Vagina (tissue), 2 donors: ENCODE measurements around the gene PRC1. TPM values are rescaled to one million over a fixed set of nuclear protein-coding genes. Genes with fewer than 3 reads are reported as not detected.

Experiments used
- DNase-seq, 2 donors: peaks; one replicate each; pipeline ENCODE4 v3.0.0-alpha.2; 2017; ENCODE audit errors: extremely low spot score in 2 of 2
- H3K27ac ChIP-seq: fragments of 200-600 bp; sonication (generic); one replicate; pipeline ENCODE4 v1.5.1; 2019
- H3K27me3 ChIP-seq: fragments of 200-600 bp; sonication (generic); one replicate; pipeline ENCODE4 v1.5.1; 2019
- H3K36me3 ChIP-seq, 2 donors: fragments of 200-600 bp; sonication (generic); one replicate each; pipeline ENCODE4 v1.5.1; 2017 to 2019
- H3K4me1 ChIP-seq: fragments of 200-600 bp; sonication (generic); one replicate; pipeline ENCODE4 v1.5.1; 2019
- H3K4me3 ChIP-seq, 2 donors: fragments of 200-600 bp; sonication (generic); 1 replicate in 1 of 2; 2 replicates in 1 of 2; pipeline ENCODE4 v1.5.1; 2016 to 2019
- H3K9me3 ChIP-seq: fragments of 200-600 bp; sonication (generic); one replicate; pipeline ENCODE4 v1.5.1; 2019
- POLR2A ChIP-seq, 2 donors: fragments of 450-650 bp; IDR thresholded peaks; one replicate each; pipeline ENCODE4 v1.6.1; 2017; ENCODE audit warnings: antibody characterized with exemption in 2 of 2, mild to moderate bottlenecking in 2 of 2, moderate library complexity in 2 of 2
- POLR2AphosphoS5 ChIP-seq, 2 donors: sonication (generic); formaldehyde crosslinking; IDR thresholded peaks; one replicate each; pipeline ENCODE4 v1.9.0; 2017; ENCODE audit warnings: antibody characterized with exemption in 2 of 2, mild to moderate bottlenecking in 2 of 2, low read depth in 1 of 2; ENCODE audit not compliant: insufficient read depth in 1 of 2
- intact Hi-C: fragments of 100-400 bp; cut with DNase I; formaldehyde crosslinking; loops from one replicate; pipeline ENCODE4 v1.15.1; 2023
- total RNA-seq: library from RNA; depleted of rRNA; stranded (reverse); fragments of >200 nt; gene quantifications from one replicate; pipeline ENCODE4 v1.2.3, GENCODE V29; 2016
- TF ChIP-seq, protein P1 (sequence below), 3 experiments: fragments of 450-650 bp in 2 of 3; fragments of 200-600 bp in 1 of 3; sonication (generic) in 1 of 3; IDR thresholded peaks; one replicate each; pipeline ENCODE4 v1.5.1; 2017 to 2019; ENCODE audit warnings: antibody characterized with exemption in 3 of 3, mild to moderate bottlenecking in 2 of 3, moderate library complexity in 2 of 3

The PRC1 gene
- total RNA-seq, 1 donor from 2014 or later: 29.7 TPM

DNA sequence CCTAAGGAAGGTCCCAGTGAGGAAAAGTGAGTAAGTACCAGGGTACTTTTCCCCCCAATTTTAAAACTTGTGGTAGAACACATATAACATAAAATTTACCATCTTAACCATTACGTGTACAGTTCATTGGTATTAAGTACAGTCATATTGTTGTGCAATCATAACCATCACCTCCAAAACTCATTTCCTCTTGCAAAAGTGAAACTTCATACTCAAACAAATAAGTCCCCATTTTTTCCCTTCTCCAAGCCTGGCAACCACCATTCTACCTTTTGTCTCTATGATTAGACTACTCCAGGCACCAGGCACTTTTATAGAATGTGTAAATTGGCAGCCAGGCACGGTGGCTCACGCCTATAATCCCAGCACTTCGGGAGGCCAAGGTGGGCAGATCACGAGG is 12.2 kb downstream of the PRC1 start:
- TF ChIP-seq, protein P1, sequence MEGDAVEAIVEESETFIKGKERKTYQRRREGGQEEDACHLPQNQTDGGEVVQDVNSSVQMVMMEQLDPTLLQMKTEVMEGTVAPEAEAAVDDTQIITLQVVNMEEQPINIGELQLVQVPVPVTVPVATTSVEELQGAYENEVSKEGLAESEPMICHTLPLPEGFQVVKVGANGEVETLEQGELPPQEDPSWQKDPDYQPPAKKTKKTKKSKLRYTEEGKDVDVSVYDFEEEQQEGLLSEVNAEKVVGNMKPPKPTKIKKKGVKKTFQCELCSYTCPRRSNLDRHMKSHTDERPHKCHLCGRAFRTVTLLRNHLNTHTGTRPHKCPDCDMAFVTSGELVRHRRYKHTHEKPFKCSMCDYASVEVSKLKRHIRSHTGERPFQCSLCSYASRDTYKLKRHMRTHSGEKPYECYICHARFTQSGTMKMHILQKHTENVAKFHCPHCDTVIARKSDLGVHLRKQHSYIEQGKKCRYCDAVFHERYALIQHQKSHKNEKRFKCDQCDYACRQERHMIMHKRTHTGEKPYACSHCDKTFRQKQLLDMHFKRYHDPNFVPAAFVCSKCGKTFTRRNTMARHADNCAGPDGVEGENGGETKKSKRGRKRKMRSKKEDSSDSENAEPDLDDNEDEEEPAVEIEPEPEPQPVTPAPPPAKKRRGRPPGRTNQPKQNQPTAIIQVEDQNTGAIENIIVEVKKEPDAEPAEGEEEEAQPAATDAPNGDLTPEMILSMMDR (IDR thresholded peaks at IDR 0.05): no peak
- no peak for TF ChIP-seq POLR2AphosphoS5 (IDR thresholded peaks at IDR 0.05; ENCODE audit: insufficient read depth in 1 of 2, low read depth in 1 of 2)
- TF ChIP-seq POLR2A (IDR thresholded peaks at IDR 0.05): no peak
- Histone ChIP-seq H3K9me3 (no peaks in the 10 kb centered on the region), H3K36me3 (no peaks in the 10 kb centered on the region), H3K27ac (no peak overlapping the region), H3K4me3 (no peak overlapping the region), H3K27me3 (no peaks in the 10 kb centered on the region), H3K4me1 (no peaks in the 10 kb centered on the region)
- intact Hi-C loops: no loop called here
- no peak for DNase-seq

DNA sequence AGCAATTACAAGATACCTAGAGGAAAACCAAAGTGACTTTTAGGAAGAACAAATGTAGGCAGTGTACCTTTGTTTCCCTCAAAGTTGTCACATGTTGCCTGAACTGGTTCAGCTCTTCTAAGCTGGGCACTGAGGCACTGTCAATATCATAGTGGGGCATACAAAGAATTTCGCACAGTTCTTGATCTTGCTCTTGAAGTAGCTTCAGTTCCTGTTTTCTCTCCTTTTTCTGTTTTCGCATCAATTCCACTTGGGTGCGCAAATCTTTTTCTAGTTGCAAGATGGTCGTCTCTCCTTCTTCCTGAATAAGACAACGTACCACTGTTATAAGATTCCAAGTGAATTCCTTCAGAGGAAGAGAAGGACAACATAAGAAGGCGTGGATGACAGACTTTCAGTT is 12.7 kb downstream of the PRC1 start:
- H3K9me3 ChIP-seq: no peaks in the 10 kb centered on the region

DNA sequence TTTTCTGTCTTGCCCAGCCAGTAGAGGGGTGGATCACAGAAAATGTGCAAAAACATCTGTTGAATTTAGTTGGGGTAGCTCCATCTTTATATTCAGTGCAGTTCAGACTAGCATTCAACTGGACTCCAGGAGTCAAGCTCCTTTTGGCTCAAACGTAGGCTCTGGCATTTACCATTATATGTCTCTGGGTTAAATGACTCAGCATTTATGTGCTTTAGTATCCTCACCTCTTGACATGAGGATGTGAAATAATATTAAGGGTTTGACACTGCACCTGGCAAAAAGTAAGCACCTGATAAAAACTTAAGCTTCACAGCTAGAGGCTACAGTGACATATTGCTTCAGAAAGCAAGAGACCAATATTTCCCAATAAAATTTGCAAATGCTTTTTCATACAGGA is 14.8 kb downstream of the PRC1 start:
- no peak for TF ChIP-seq POLR2AphosphoS5 (IDR thresholded peaks at IDR 0.05; ENCODE audit: insufficient read depth in 1 of 2, low read depth in 1 of 2)
- TF ChIP-seq, protein P1 (IDR thresholded peaks at IDR 0.05): no peak
- Histone ChIP-seq H3K36me3 (no peaks in the 10 kb centered on the region), H3K27ac (no peak overlapping the region), H3K27me3 (no peaks in the 10 kb centered on the region), H3K4me1 (no peaks in the 10 kb centered on the region), H3K4me3 (no peak overlapping the region), H3K9me3 (no peaks in the 10 kb centered on the region)
- intact Hi-C loops: no loop called here
- no peak for DNase-seq

More for the DNA sequence above, 12.7 kb downstream of the PRC1 start:
- no peaks in the 10 kb centered on the region for H3K27me3 ChIP-seq
- TF ChIP-seq POLR2AphosphoS5 (IDR thresholded peaks at IDR 0.05; ENCODE audit: insufficient read depth in 1 of 2, low read depth in 1 of 2) (no peak), POLR2A (IDR thresholded peaks at IDR 0.05) (no peak)
- TF ChIP-seq, protein P1 (IDR thresholded peaks at IDR 0.05): no peak
- H3K4me1 ChIP-seq: no peaks in the 10 kb centered on the region
- DNase-seq: no peak
- no peaks in the 10 kb centered on the region for H3K36me3 ChIP-seq
- H3K4me3 ChIP-seq: no peak overlapping the region
- H3K27ac ChIP-seq: no peak overlapping the region
- intact Hi-C loops: no loop called here

DNA sequence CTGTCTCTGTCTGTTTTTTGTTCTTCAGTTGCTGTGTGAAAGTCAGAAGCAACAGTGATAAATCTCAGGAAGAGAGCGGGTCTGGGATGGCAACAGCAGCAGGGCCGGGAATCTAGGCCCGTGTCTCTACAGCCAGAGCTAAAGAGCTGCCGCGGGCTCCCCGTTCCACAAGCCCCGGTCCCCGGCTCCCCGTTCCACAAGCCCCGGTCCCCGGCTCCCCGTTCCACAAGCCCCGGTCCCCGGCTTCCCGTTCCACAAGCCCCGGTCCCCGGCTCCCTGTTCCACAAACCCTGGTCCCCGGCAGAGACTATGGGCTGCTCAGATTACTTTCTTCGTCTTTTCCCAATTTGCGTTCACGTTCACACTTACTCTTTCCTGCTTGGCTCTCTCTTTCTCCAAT is 20.1 kb downstream of the PRC1 start:
- Histone ChIP-seq H3K27ac (no peak overlapping the region), H3K9me3 (no peaks in the 10 kb centered on the region), H3K36me3 (no peaks in the 10 kb centered on the region), H3K27me3 (no peaks in the 10 kb centered on the region), H3K4me1 (no peaks in the 10 kb centered on the region), H3K4me3 (no peak overlapping the region)
- intact Hi-C loops: no loop called here
- TF ChIP-seq POLR2A (IDR thresholded peaks at IDR 0.05) (no peak), POLR2AphosphoS5 (IDR thresholded peaks at IDR 0.05; ENCODE audit: insufficient read depth in 1 of 2, low read depth in 1 of 2) (no peak)
- TF ChIP-seq, protein P1 (IDR thresholded peaks at IDR 0.05): no peak
- DNase-seq: no peak

DNA sequence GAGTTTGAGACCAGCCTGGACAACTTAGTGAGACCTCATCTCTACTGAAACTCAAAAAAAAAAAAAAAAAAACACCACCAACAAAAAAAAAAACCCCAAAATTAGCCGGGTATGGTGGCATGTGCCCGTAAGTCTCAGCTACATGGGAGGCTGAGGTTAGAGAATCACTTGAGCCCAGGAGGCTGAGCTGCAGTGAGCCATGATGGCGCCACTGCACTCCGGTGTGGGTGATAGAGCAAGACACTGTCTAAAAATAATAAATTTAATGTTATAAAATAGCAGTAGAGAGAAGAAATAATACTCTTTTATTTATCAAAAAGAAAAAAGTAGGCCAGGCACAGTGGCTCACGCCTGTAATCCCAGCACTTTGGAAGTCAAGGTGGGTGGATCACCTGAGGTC is 22.2 kb downstream of the PRC1 start:
- Histone ChIP-seq H3K27ac (no peak overlapping the region), H3K36me3 (no peaks in the 10 kb centered on the region), H3K27me3 (no peaks in the 10 kb centered on the region), H3K9me3 (no peaks in the 10 kb centered on the region), H3K4me1 (no peaks in the 10 kb centered on the region), H3K4me3 (no peak overlapping the region)
- intact Hi-C loops: no loop called here
- no peak for DNase-seq
- no peak for TF ChIP-seq POLR2AphosphoS5 (IDR thresholded peaks at IDR 0.05; ENCODE audit: insufficient read depth in 1 of 2, low read depth in 1 of 2)
- TF ChIP-seq, protein P1 (IDR thresholded peaks at IDR 0.05): no peak
- no peak for TF ChIP-seq POLR2A (IDR thresholded peaks at IDR 0.05)
